Stimulated activated CD4-positive, alpha-beta T cell treated with anti-CD3 and anti-CD28 coated beads, Interleukin-2, amount 100 ng/mL, for 48 hours (primary cell): Measurements from ENCODE around the gene LZTS3.
"Not testable (repeated sequence)": the region's sequence is repeated elsewhere in the genome, so short reads cannot be mapped to it uniquely, and the experiment has no call there.

Source experiments
- DNase-seq, 2 donors: peaks; one replicate each; pipeline ENCODE4 v3.0.0-alpha.2; 2020

The LZTS3 gene

GRCh38 chr20:3166913-3167342 lies 6.4 kb downstream of the LZTS3 start:
- no peak for DNase-seq

GRCh38 chr20:3166338-3166912 lies 6.9 kb downstream of the LZTS3 start:
- no peak for DNase-seq

DNA sequence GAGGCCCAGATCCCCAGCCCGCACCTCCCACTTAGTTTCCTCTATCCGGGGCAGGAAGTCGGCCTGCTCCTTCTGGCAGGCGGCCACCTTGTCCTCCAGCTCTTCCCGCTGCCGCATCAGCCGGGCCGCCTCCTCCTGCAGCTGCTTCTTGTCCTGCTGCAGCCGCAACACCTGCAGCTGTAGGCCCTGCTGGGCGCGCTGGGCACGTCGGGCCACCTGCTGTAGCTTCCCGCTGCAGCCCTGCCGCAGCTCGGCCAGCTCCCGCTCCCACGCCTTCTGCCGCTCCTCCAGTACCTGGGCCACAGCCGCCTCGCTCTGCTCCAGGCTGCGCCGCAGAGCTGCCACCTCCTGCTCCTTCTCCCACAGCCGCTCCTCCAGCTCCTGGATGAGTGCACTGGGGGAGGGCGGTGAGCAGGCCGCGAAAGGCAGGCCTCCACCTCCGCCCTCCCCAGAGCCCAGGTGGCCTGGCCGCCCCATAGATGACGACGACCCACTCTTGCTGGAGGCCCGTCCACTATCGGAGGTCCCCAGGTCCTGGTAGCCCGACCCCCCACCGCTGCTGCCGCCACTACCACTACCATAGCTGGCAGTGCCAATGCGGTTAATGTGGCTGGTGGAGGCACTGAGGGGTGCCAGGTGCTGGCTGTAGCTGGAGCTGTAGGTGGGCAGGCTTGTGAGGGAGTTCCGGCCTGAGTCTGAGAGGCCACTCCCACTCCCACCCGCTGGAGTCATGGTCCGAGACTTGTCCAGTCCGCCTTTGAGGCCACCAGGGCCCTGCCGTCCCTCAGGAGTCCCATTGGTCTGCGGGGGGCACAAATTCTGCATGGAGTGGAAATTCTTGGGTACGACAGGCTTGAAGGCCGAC lies 7.6 kb downstream of the LZTS3 start:
- no peak for DNase-seq

- DNase-seq: no peak
These were observed 8.5 kb downstream of the LZTS3 start for GRCh38 chr20:3164763-3165410.

DNA sequence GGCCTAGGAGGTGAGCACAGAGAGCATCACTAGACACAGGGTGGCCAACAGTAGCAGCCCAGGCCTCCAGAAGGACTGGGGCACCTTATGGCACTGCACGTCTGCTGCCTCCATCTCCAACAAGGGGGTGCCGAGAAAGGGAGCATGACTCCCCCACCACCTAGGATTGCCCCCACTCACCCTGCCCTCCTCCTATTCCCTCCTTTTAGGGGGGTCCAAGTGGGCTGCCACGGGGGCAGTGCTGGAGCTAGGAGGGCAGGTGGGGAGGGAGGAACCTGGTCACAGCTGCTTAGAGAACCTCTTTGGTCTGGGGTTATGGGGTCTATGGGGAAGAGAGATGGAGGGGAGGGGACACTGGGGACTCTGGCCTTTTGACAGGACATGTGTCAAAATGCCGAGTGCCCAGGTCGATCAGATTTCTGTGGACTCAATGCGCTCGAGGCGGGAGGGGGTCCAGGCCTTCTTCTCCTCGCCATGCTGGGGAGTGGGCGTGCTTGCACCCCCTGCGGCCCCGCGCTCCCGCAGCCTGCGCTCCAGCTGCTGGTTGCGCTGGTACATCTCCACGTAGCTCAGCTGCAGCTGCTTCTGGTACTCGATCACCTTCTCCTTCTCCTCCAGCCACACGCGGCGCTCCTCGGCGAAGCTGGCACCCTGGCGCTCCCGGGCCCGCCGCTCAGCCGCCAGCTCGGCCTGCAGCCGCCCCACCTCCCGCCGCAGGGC lies 9.1 kb downstream of the LZTS3 start:
- no peak for DNase-seq

DNA sequence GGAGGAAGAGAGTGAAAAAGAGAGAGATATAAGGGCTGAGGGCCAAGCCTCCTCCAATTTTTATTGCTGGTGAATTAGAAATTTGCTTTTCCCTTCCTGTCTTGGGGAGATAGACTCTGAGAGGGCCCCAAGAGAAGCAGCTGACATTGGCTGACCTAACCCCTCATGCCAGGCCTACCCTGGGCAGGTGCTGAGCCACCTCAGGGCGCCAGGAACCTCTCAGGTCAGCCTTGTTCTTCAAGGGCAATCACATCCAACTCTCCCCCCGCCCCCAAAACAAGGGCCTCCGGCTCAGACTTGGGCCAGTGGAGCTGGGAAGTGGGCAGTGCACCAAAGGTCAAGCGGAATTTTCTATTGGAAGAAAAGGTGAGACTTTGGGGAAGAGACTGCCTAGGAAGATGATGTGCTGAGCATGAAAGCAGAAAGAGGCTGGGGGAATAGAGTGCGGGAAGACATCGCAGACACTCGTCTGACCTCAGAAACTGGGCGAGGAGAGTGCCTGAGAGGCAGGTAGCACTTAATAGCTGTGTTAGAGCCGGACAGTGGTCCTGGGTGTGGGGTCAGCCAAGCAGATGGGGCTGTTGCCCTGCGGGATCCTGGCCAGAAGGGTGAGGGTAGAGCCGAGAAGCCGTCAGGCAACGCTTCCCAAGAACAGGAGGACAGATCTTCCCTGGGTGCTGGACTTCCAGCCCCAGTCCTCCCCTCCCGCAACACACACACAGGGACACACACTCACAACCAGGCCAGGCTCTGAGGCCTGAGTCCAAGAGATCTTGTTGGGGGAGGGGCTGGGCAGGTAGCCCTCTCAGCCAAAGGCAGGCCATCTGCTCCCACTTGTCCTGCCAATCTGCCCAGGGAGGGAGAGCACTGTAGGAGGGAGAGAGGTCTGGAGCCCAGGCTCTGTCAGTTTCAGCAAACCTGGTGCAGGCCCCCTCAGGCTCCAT lies 10.0 kb downstream of the LZTS3 start:
- DNase-seq: no peak

- DNase-seq: no peak
These were observed 11.2 kb downstream of the LZTS3 start for GRCh38 chr20:3162080-3162611.

- no peak for DNase-seq
These were observed 11.9 kb downstream of the LZTS3 start for GRCh38 chr20:3161316-3162079.

DNA sequence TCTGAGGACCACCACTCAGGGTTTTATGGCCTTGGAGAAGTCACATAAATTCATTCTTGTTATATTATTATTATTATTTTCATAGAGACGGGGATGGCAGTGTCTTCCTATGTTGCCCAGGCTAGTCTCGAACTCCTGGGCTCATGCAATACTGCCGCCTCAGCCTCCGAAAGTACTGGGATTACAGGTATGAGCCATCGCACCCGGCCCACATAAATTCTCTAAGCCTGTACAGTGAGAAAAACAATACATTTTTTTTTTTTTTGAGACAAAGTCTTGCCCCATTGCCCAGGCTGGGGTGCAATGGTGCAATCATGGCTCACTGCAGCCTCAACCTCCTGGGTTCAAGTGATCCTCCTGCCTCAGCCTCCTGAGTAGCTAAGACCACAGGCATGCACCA lies 12.9 kb downstream of the LZTS3 start:
- no peak for DNase-seq

GRCh38 chr20:3158968-3159431 lies 14.3 kb downstream of the LZTS3 start:
- DNase-seq: no peak

GRCh38 chr20:3157817-3158216 lies 15.5 kb downstream of the LZTS3 start:
- DNase-seq: no peak

GRCh38 chr20:3156811-3157619 lies 16.3 kb downstream of the LZTS3 start:
- no peak for DNase-seq

DNA sequence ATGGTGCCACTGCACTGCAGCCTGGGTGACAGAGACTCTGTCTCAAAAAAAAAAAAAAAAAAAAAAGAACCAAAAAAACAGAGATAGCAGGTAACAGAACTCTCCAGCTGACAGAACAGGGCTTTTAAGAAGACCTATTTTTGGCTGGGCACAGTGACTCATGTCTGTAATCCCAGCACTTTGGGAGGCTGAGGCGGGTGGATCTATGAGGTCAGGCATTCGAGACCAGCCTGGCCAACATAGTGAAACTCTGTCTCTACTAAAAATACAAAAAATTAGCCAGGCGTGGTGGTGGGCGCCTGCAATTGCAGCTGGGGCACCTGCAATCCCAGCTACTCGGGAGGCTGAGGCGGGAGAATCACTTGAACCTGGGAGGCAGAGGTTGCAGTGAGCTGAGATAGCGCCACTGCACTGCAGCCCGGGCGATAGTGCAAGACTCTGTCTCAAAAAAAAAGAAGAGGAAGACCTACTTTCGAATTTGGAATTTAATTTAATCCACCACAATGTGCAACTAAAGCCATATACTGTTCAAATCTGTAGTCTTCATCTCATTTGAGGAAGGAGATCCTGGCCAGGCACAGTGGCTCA lies 21.2 kb downstream of the LZTS3 start:
- DNase-seq: not testable (repeated sequence)

- DNase-seq: no peak
These were observed 22.4 kb downstream of the LZTS3 start for GRCh38 chr20:3150908-3151307.

GRCh38 chr20:3146732-3147341 lies 26.5 kb downstream of the LZTS3 start:
- no peak for DNase-seq

DNA sequence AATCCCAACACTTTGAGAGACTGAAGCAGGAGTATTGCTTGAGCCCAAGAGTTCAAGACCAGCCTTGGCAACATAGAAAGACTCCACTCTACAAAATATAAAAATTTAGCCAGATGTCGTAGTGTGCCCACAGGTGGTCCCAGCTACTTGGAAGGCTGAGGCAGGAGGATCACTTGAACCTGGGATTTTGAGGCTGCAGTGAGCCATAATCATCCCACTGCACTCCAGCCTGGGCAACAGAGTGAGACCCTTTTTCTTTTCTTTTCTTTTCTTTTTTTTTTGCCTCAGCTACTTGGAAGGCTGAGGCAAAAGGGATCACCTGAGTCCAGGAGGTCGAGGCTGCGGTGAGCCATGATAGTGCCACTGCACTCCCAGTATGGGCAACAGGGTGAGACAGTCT lies 31.6 kb downstream of the LZTS3 start:
- DNase-seq: no peak

- DNase-seq: no peak
These were observed 35.9 kb downstream of the LZTS3 start for GRCh38 chr20:3137492-3137891.

GRCh38 chr20:3135507-3136070 lies 37.8 kb downstream of the LZTS3 start:
- DNase-seq: no peak

- DNase-seq: no peak
These were observed 39.2 kb downstream of the LZTS3 start for GRCh38 chr20:3134151-3134550.
